Cardiac fibroblast (primary cell): ENCODE results near the gene CACNB2.

Source experiments
- DNase-seq, 2 donors: peaks; one replicate each; pipeline versions ENCODE4 v3.0.0 to v3.0.0-alpha.2; 2010; ENCODE audit warnings: low read depth in 2 of 2
- H3K4me3 ChIP-seq, 2 donors: replicated peaks in 1 of 2; 1 replicate in 1 of 2; 2 replicates in 1 of 2; pipeline ENCODE4 v1.5.1; 2011; ENCODE audit warnings: low read depth in 2 of 2, low read length in 2 of 2, mild to moderate bottlenecking in 2 of 2, moderate library complexity in 1 of 2
- CTCF ChIP-seq: IDR thresholded peaks from one replicate; pipeline ENCODE4 v1.5.1; 2011; ENCODE audit warnings: low read depth, mild to moderate bottlenecking, low read length, inconsistent platforms

CACNB2 gene

GRCh38 chr10:18273039-18273438 lies 132.8 kb downstream of the CACNB2 start:
- TF ChIP-seq CTCF = no peak
- no peak overlapping the region for H3K4me3 ChIP-seq
- no peak for DNase-seq

- peak in 1 of 2 donors; percentile 4 for DNase-seq
- H3K4me3 ChIP-seq = no peak overlapping the region
- TF ChIP-seq CTCF = no peak
Observed at GRCh38 chr10:18278181-18278580, 138.0 kb downstream of the CACNB2 start.

GRCh38 chr10:18279173-18279572 lies 138.9 kb downstream of the CACNB2 start:
- peak; percentile 17 to 72 for DNase-seq
- TF ChIP-seq CTCF = no peak
- H3K4me3 ChIP-seq = no peak overlapping the region

- TF ChIP-seq CTCF = no peak
- H3K4me3 ChIP-seq = no peak overlapping the region
- no peak for DNase-seq
Observed at GRCh38 chr10:18282094-18282493, 141.9 kb downstream of the CACNB2 start.

- no peak for DNase-seq
- TF ChIP-seq CTCF = no peak
- H3K4me3 ChIP-seq = no peak overlapping the region
Observed at GRCh38 chr10:18290651-18291313, 150.6 kb downstream of the CACNB2 start.

- DNase-seq = no peak
- H3K4me3 ChIP-seq = no peak overlapping the region
- no peak for TF ChIP-seq CTCF
Observed at GRCh38 chr10:18293536-18294510, 153.6 kb downstream of the CACNB2 start.
